C4-2B (cell line): ENCODE measurements around the gene PPIL1.

Source experiments
- CTCF ChIP-seq: fragments of 450-650 bp; conservative IDR thresholded peaks from 2 replicates; pipeline ENCODE4 v1.5.1; 2017; ENCODE audit warnings: mild to moderate bottlenecking
- ZFX ChIP-seq: fragments of 450-650 bp; IDR thresholded peaks from 2 replicates; pipeline ENCODE4 v1.6.1; 2017

- TF ChIP-seq CTCF (no peak), ZFX (no peak)
Observed at GRCh38 chr6:36841756-36842155, 32.8 kb downstream of the PPIL1 start.
